Activated T-cell treated with anti-CD3 and anti-CD28 coated beads for 48 hours (primary cell): ENCODE measurements around the gene LLGL1.
A peak's percentile ranks its signal among the peaks of the same experiment; 100 is the strongest.

Experiments
- DNase-seq: peaks from one replicate; pipeline ENCODE4 v3.0.0-alpha.2; 2020; ENCODE audit warnings: low read depth

LLGL1 gene

GRCh38 chr17:18225121-18225641 is at the start of gene LLGL1:
TSS of gene LLGL1 (plus strand) at chr17:18225635. CDS start at chr17:18225683, 48 bp downstream.
- DNase-seq = peak; percentile 97

- DNase-seq = no peak
Observed at GRCh38 chr17:18176176-18176575, 49.3 kb upstream of the LLGL1 start.

GRCh38 chr17:18177133-18177532 is 48.3 kb upstream of the LLGL1 start:
- no peak for DNase-seq

GRCh38 chr17:18177722-18178121 is 47.7 kb upstream of the LLGL1 start:
- no peak for DNase-seq

- no peak for DNase-seq
Observed at GRCh38 chr17:18179196-18179595, 46.2 kb upstream of the LLGL1 start.

- no peak for DNase-seq
Observed at GRCh38 chr17:18179804-18180203, 45.6 kb upstream of the LLGL1 start.

GRCh38 chr17:18181358-18181757 is 44.1 kb upstream of the LLGL1 start:
- DNase-seq = peak; percentile 61

GRCh38 chr17:18182110-18182977 is 43.1 kb upstream of the LLGL1 start:
- DNase-seq = no peak

- DNase-seq = peak; percentile 82
Observed at GRCh38 chr17:18182978-18183333, 42.5 kb upstream of the LLGL1 start.

GRCh38 chr17:18183334-18184142 is 41.9 kb upstream of the LLGL1 start, which contains the start of gene ALKBH5:
TSS of gene ALKBH5 (plus strand) at chr17:18183828. CDS start at chr17:18184244, 416 bp downstream.
- peak; percentile 97 for DNase-seq

- DNase-seq = peak; percentile 65
Observed at GRCh38 chr17:18184143-18185031, 41.0 kb upstream of the LLGL1 start.

- no peak for DNase-seq
Observed at GRCh38 chr17:18185391-18185790, 40.0 kb upstream of the LLGL1 start.

GRCh38 chr17:18185832-18186626 is 39.4 kb upstream of the LLGL1 start:
- DNase-seq = no peak

GRCh38 chr17:18186627-18186982 is 38.8 kb upstream of the LLGL1 start:
- no peak for DNase-seq

- no peak for DNase-seq
Observed at GRCh38 chr17:18187226-18187625, 38.2 kb upstream of the LLGL1 start.

- DNase-seq = peak; percentile 17
Observed at GRCh38 chr17:18187821-18188761, 37.3 kb upstream of the LLGL1 start.

GRCh38 chr17:18190628-18191235 is 34.7 kb upstream of the LLGL1 start:
- DNase-seq = no peak

- DNase-seq = no peak
Observed at GRCh38 chr17:18191236-18191667, 34.2 kb upstream of the LLGL1 start.

GRCh38 chr17:18191967-18192366 is 33.5 kb upstream of the LLGL1 start:
- no peak for DNase-seq
